IMR-90 (cell line): ENCODE data around the gene ADAMTS8. TPM values are rescaled to one million over a fixed set of nuclear protein-coding genes. Genes with fewer than 3 reads are reported as not detected.

Experiments
- ATAC-seq: fragments of 200-7000 bp; cut with Tn5 transposase; 2 replicates; pipeline ENCODE4 v1.9.1; 2020; ENCODE audit warnings: low read depth, mild to moderate bottlenecking, moderate library complexity
- BruUV-seq: library from RNA; stranded (reverse); fragments of 400-500 nt; replicated peaks from 2 replicates; lab custom pipeline; 2021; lab: Mats Ljungman, UMichigan
- CTCF ChIA-PET: fragments of 300-600 bp; formaldehyde crosslinking; extraction: SDS; loops from one replicate; lab custom pipeline; 2021; ENCODE audit warnings: antibody characterized with exemption; lab: Yijun Ruan, JAX
- POLR2A ChIA-PET: fragments of 300-600 bp; sonication (Branson Sonifier 250); formaldehyde crosslinking; loops from one replicate; lab custom pipeline; 2022; ENCODE audit warnings: antibody characterized with exemption; ENCODE audit not compliant: unreplicated experiment; lab: Charles Lee
- DNase-seq: peaks from one replicate; pipeline ENCODE4 v3.0.0; 2013
- H2AFZ ChIP-seq: replicated peaks from 2 replicates; pipeline ENCODE3; 2013; ENCODE audit warnings: low read length, mild to moderate bottlenecking; ENCODE audit not compliant: poor library complexity
- H2AK5ac ChIP-seq: 2 replicates; pipeline ENCODE4 v1.6.1; 2013; ENCODE audit warnings: low read depth, low read length, inconsistent platforms
- H2AK9ac ChIP-seq: replicated peaks from 2 replicates; pipeline ENCODE3; 2013; ENCODE audit warnings: mild to moderate bottlenecking, low read depth, low read length, moderate library complexity; ENCODE audit not compliant: poor library complexity
- H2BK120ac ChIP-seq: 2 replicates; pipeline ENCODE4 v1.6.1; 2013; ENCODE audit warnings: low read depth, low read length, inconsistent platforms
- H2BK15ac ChIP-seq: 3 replicates; pipeline ENCODE4 v1.6.1; 2013; ENCODE audit warnings: low read depth, low read length, inconsistent platforms
- H2BK20ac ChIP-seq: 2 replicates; pipeline ENCODE4 v1.6.1; 2013; ENCODE audit warnings: low read depth, mild to moderate bottlenecking, inconsistent platforms, low read length, moderate library complexity
- H2BK5ac ChIP-seq: 2 replicates; pipeline ENCODE4 v1.6.1; 2013; ENCODE audit warnings: mild to moderate bottlenecking, low read depth, low read length, inconsistent platforms; ENCODE audit not compliant: poor library complexity, severe bottlenecking
- H3K14ac ChIP-seq: replicated peaks from 2 replicates; pipeline ENCODE4 v1.6.1; 2013; ENCODE audit warnings: low read depth, low read length, inconsistent platforms
- H3K18ac ChIP-seq: 2 replicates; pipeline ENCODE4 v1.6.1; 2013; ENCODE audit warnings: low read depth, low read length, control low read depth
- H3K23ac ChIP-seq: 2 replicates; pipeline ENCODE4 v1.6.1; 2013; ENCODE audit warnings: low read depth, low read length, inconsistent platforms
- H3K27ac ChIP-seq: 2 replicates; pipeline ENCODE4 v1.5.1; 2013; ENCODE audit warnings: mild to moderate bottlenecking, control low read depth, low read length; ENCODE audit not compliant: insufficient read depth
- H3K27me3 ChIP-seq: 2 replicates; pipeline ENCODE4 v1.6.1; 2013; ENCODE audit warnings: low read length; ENCODE audit not compliant: control insufficient read depth, insufficient read depth
- H3K36me3 ChIP-seq: 2 replicates; pipeline ENCODE4 v1.6.1; 2013; ENCODE audit warnings: low read length, mixed read lengths; ENCODE audit not compliant: control insufficient read depth, insufficient read depth
- H3K4ac ChIP-seq: 2 replicates; pipeline ENCODE4 v1.6.1; 2013; ENCODE audit warnings: low read depth, low read length, inconsistent platforms
- H3K4me1 ChIP-seq: 2 replicates; pipeline ENCODE4 v1.6.1; 2013; ENCODE audit warnings: low read length, mixed read lengths; ENCODE audit not compliant: control insufficient read depth, insufficient read depth
- H3K4me2 ChIP-seq: 2 replicates; pipeline ENCODE4 v1.6.1; 2013; ENCODE audit warnings: low read depth, mild to moderate bottlenecking, control low read depth, low read length, moderate library complexity
- H3K4me3 ChIP-seq: 2 replicates; pipeline ENCODE4 v1.5.1; 2013; ENCODE audit warnings: low read depth, mild to moderate bottlenecking, control low read depth, low read length, moderate library complexity; ENCODE audit not compliant: insufficient read depth
- H3K56ac ChIP-seq: 2 replicates; pipeline ENCODE4 v1.6.1; 2013; ENCODE audit warnings: low read length, inconsistent platforms; ENCODE audit not compliant: insufficient read depth; ENCODE audit errors: extremely low read depth
- H3K79me1 ChIP-seq, 2 experiments: 2 replicates each; pipeline ENCODE4 v1.6.1; 2013; ENCODE audit warnings: low read length in 2 of 2, inconsistent platforms in 1 of 2, low read depth in 1 of 2
- H3K9ac ChIP-seq: 2 replicates; pipeline ENCODE4 v1.6.1; 2013; ENCODE audit warnings: low read depth, low read length, control low read depth
- H3K9me1 ChIP-seq: 2 replicates; pipeline ENCODE4 v1.6.1; 2013; ENCODE audit warnings: low read length, inconsistent platforms; ENCODE audit not compliant: insufficient read depth
- H3K9me3 ChIP-seq: 2 replicates; pipeline ENCODE4 v1.6.1; 2013; ENCODE audit warnings: low read length; ENCODE audit not compliant: control insufficient read depth, insufficient read depth
- H4K20me1 ChIP-seq: 2 replicates; pipeline ENCODE4 v1.6.1; 2013; ENCODE audit warnings: low read length, inconsistent platforms; ENCODE audit not compliant: insufficient read depth
- H4K5ac ChIP-seq: 2 replicates; pipeline ENCODE4 v1.6.1; 2013; ENCODE audit warnings: mild to moderate bottlenecking, low read depth, low read length, control low read depth
- H4K8ac ChIP-seq, 2 experiments: 2 replicates each; pipeline ENCODE4 v1.6.1; 2013; ENCODE audit warnings: low read depth in 2 of 2, low read length in 2 of 2, control low read depth in 1 of 2, inconsistent platforms in 1 of 2
- H4K91ac ChIP-seq: 2 replicates; pipeline ENCODE4 v1.6.1; 2013; ENCODE audit warnings: low read depth, low read length, inconsistent platforms; ENCODE audit not compliant: insufficient read depth
- BHLHE40 ChIP-seq: fragments of 150-350 bp; IDR thresholded peaks from 2 replicates; pipeline ENCODE4 v1.6.1; 2016; ENCODE audit warnings: mild to moderate bottlenecking, low read depth, low read length
- CEBPB ChIP-seq: IDR thresholded peaks from 2 replicates; pipeline ENCODE4 v1.6.1; 2012; ENCODE audit warnings: low read depth, low read length, improper control_type of control experiment
- CHD1 ChIP-seq: IDR thresholded peaks from 2 replicates; pipeline ENCODE4 v1.6.1; 2012; ENCODE audit warnings: low read depth, low read length, improper control_type of control experiment
- CTCF ChIP-seq: conservative IDR thresholded peaks from 2 replicates; pipeline ENCODE4 v1.5.1; 2012; ENCODE audit warnings: mild to moderate bottlenecking, low read depth, low read length, improper control_type of control experiment
- ELK1 ChIP-seq: fragments of 150-350 bp; IDR thresholded peaks from 2 replicates; pipeline ENCODE4 v1.6.1; 2016; ENCODE audit warnings: low read depth, mild to moderate bottlenecking, low read length, moderate library complexity, borderline replicate concordance
- FOS ChIP-seq: fragments of 150-350 bp; IDR thresholded peaks from 2 replicates; pipeline ENCODE4 v1.6.1; 2016; ENCODE audit warnings: low read depth, low read length
- MAFK ChIP-seq: IDR thresholded peaks from 2 replicates; pipeline ENCODE4 v1.6.1; 2012; ENCODE audit warnings: low read depth, low read length, improper control_type of control experiment
- NFE2L2 ChIP-seq: fragments of 150-350 bp; IDR thresholded peaks from 2 replicates; pipeline ENCODE4 v1.6.1; 2016; ENCODE audit warnings: low read depth, mild to moderate bottlenecking, low read length
- POLR2A ChIP-seq: IDR thresholded peaks from 2 replicates; pipeline ENCODE4 v1.6.1; 2012; ENCODE audit warnings: mild to moderate bottlenecking, low read depth, low read length
- RAD21 ChIP-seq: IDR thresholded peaks from 2 replicates; pipeline ENCODE4 v1.6.1; 2012; ENCODE audit warnings: low read length, improper control_type of control experiment
- RCOR1 ChIP-seq: IDR thresholded peaks from 2 replicates; pipeline ENCODE4 v1.6.1; 2012; ENCODE audit warnings: mild to moderate bottlenecking, low read length, improper control_type of control experiment; ENCODE audit not compliant: insufficient replicate concordance
- RFX5 ChIP-seq: IDR thresholded peaks from 2 replicates; pipeline ENCODE4 v1.8.0; 2012; ENCODE audit warnings: low read depth, mild to moderate bottlenecking, low read length, moderate library complexity
- SMC3 ChIP-seq: fragments of 150-350 bp; IDR thresholded peaks from 2 replicates; pipeline ENCODE4 v1.6.1; 2016; ENCODE audit warnings: low read depth, mild to moderate bottlenecking, antibody characterized with exemption, low read length, moderate library complexity
- USF2 ChIP-seq: fragments of 150-350 bp; IDR thresholded peaks from 2 replicates; pipeline ENCODE4 v1.6.1; 2017; ENCODE audit warnings: mild to moderate bottlenecking, antibody characterized with exemption, low read length, low read depth
- WGBS, 2 experiments: methylation state at CpG; one replicate each; pipeline versions ENCODE4 v1.1.5 to v1.1.7; 2013; ENCODE audit warnings: missing lambda C conversion rate in 2 of 2; ENCODE audit not compliant: insufficient read length in 1 of 2; ENCODE audit errors: extremely low coverage in 2 of 2; 5-methylcytosine and 5-hydroxymethylcytosine counted together
- dilution Hi-C: fragments of 300-500 bp; cut with HindIII; formaldehyde crosslinking; loops from one replicate; pipeline ENCODE4 v1.14.3; 2018; ENCODE audit warnings: low sequenced_read_pairs; ENCODE audit not compliant: unreplicated experiment
- in situ Hi-C: fragments of 300-500 bp; cut with MboI; formaldehyde crosslinking; loops from 3 replicates; pipeline ENCODE4 v1.14.3; 2019; ENCODE audit warnings: low sequenced_read_pairs, inconsistent platforms, mixed read lengths
- intact Hi-C: fragments of 100-400 bp; cut with micrococcal nuclease; formaldehyde crosslinking; loops from 2 replicates; pipeline ENCODE4 v1.10.0; 2022
- polyA plus RNA-seq, 3 experiments: library from polyadenylated mRNA; depleted of rRNA; stranded (reverse); fragments of >200 nt; gene quantifications; 2 replicates each; pipeline ENCODE4 v1.2.3, GENCODE V29; 2012; ENCODE audit warnings: low replicate concordance in 1 of 3
- total RNA-seq: library from RNA; depleted of rRNA; stranded (reverse); fragments of >200 nt; gene quantifications from 2 replicates; pipeline ENCODE4 v1.2.3, GENCODE V29; 2012

ADAMTS8 gene
- total and polyA plus RNA-seq, 2 of the 4 experiments (the other 2 are of a cell fraction): under 0.01 to 0.60 TPM

- POLR2A ChIA-PET: no interaction called here
- Histone ChIP-seq H2AK9ac (no peak overlapping the region), H3K14ac (no peak overlapping the region), H2AFZ (no peak overlapping the region), H3K9ac (no peak overlapping the region), H3K18ac (no peak overlapping the region), H3K36me3 (peaks cover 72% of the 10 kb centered on the region), H3K4ac (no peak overlapping the region), H3K4me3 (no peak overlapping the region), H4K5ac (no peak overlapping the region), H2BK120ac (no peak overlapping the region), H4K20me1 (no peaks in the 10 kb centered on the region), H4K91ac (no peak overlapping the region), H3K23ac (no peak overlapping the region), H3K4me2 (no peak overlapping the region), H2BK15ac (no peak overlapping the region), H3K27me3 (no peaks in the 10 kb centered on the region), H4K8ac (no peak overlapping the region), H3K56ac (no peak overlapping the region), H2BK5ac (no peak overlapping the region), H2BK20ac (no peak overlapping the region), H3K9me3 (no peaks in the 10 kb centered on the region), H2AK5ac (no peak overlapping the region), H3K4me1 (peaks cover 22% of the 10 kb centered on the region), H3K27ac (no peak overlapping the region), H3K79me1 (no peaks in the 10 kb centered on the region), H3K9me1 (peaks cover 18% of the 10 kb centered on the region)
- intact Hi-C loops (no loop called here), in situ Hi-C loops (no loop called here), dilution Hi-C loops (no loop called here)
- ATAC-seq (no peak), DNase-seq (no peak)
- no TSS peak for BruUV-seq
- WGBS, 2 experiments: 95% methylated on average over 43 of the region's 52 CpGs; no CpG with 5 or more reads in 1 of the 2 experiments
- TF ChIP-seq BHLHE40 (no peak), POLR2A (no peak), CEBPB (no peak), SMC3 (no peak), MAFK (no peak), RFX5 (no peak), CTCF (no peak), NFE2L2 (no peak), FOS (no peak), RCOR1 (no peak), CHD1 (no peak), ELK1 (no peak), RAD21 (no peak), USF2 (no peak)
- CTCF ChIA-PET: no interaction called here
Observed at GRCh38 chr11:130473056-130473794, 44.8 kb upstream of the ADAMTS8 start.
